Memory B cell (primary cell): ENCODE measurements around the gene DAP.
"Not testable (repeated sequence)": the region's sequence is repeated elsewhere in the genome, so short reads cannot be mapped to it uniquely, and the experiment has no call there.

ENCODE experiments used
- ATAC-seq: fragments of 150-1000 bp; cut with Tn5 transposase; 2 replicates; pipeline ENCODE4 v1.10.0; 2021; ENCODE audit warnings: low read depth, mild to moderate bottlenecking, moderate library complexity
- DNase-seq, 2 donors: peaks; one replicate each; pipeline ENCODE4 v3.0.0; 2022; ENCODE audit warnings: low spot score in 2 of 2
- H3K27ac Mint-ChIP-seq: one replicate; pipeline ENCODE4 v1.8.0; 2022; ENCODE audit warnings: mild to moderate bottlenecking, moderate library complexity, mixed read lengths
- H3K27me3 Mint-ChIP-seq: one replicate; pipeline ENCODE4 v1.8.0; 2022; ENCODE audit warnings: mixed read lengths
- H3K36me3 Mint-ChIP-seq: one replicate; pipeline ENCODE4 v1.8.0; 2022; ENCODE audit warnings: mild to moderate bottlenecking, mixed read lengths
- H3K4me1 Mint-ChIP-seq: one replicate; pipeline ENCODE4 v1.8.0; 2022; ENCODE audit warnings: mixed read lengths
- H3K4me3 Mint-ChIP-seq: one replicate; pipeline ENCODE4 v1.8.0; 2022; ENCODE audit warnings: mild to moderate bottlenecking, moderate library complexity, mixed read lengths
- H3K9me3 Mint-ChIP-seq: one replicate; pipeline ENCODE4 v1.8.0; 2022; ENCODE audit warnings: mixed read lengths

Gene DAP

DNA sequence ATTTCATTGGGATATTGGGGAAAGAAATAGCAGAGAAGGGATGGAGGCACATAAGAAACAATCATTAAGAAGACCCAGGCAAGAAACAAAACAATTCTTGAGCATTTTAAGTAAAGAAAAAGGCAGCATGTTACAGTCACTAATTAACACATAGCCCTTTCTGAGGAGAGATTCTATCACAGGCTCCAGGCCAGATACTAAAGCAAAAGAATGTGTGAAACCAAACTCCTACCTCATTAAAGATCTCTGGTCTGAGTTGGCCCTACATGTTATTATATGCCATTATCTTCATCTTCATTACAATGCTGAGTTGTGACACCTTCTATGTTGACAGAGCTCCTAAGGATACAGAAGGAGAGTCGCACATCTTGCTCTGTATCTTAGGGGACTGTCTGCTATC lies 37.5 kb downstream of the DAP start:
- H3K9me3 Mint-ChIP-seq = no peaks in the 10 kb centered on the region
- H3K36me3 Mint-ChIP-seq = peaks cover 22% of the 10 kb centered on the region
- DNase-seq (no peak), ATAC-seq (no peak)
- peaks cover 26% of the 10 kb centered on the region for H3K4me1 Mint-ChIP-seq
- no peak overlapping the region for H3K4me3 Mint-ChIP-seq
- H3K27me3 Mint-ChIP-seq = no peaks in the 10 kb centered on the region
- no peak overlapping the region for H3K27ac Mint-ChIP-seq

DNA sequence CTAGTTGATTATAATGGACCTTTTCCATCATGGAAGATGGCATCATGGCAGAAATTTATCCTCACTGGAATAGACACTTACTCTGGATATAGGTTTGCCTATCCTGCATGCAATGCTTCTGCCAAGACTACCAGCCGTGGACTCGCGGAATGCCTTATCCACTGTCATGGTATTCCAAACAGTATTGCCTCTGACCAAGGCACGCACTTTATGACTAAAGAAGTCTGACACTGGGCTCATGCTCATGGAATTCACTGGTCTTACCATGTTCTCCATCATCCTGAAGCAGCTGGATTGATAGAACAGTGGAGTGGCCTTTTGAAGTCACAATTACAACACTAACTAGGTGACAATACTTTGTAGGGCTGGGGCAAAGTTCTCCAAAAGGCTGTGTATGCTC lies 40.3 kb downstream of the DAP start:
- not testable (repeated sequence) for H3K4me3 Mint-ChIP-seq, ATAC-seq, H3K9me3 Mint-ChIP-seq, H3K27me3 Mint-ChIP-seq, H3K27ac Mint-ChIP-seq, H3K4me1 Mint-ChIP-seq, DNase-seq
- peaks cover 29% of the 10 kb centered on the region for H3K36me3 Mint-ChIP-seq

DNA sequence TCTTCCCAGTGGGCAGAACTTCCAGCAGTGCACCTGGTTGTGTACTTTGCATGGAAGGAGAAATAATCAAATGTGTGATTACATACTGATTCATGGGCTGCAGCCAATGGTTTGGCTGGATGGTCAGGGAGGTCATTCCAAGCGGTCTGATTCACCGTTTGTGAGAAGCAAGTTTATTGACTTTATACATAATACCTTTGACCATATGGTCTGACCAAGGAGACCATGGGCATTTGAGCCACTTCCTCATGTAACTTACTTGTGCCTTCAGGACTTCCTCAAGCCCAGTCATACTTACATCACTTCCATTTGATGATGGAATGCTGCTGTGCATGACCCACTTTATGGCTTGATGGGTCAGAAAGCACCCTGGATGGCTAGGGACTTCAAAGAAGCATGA lies 41.1 kb downstream of the DAP start:
- H3K27me3 Mint-ChIP-seq = no peaks in the 10 kb centered on the region
- ATAC-seq (no peak), DNase-seq (no peak)
- no peaks in the 10 kb centered on the region for H3K9me3 Mint-ChIP-seq
- H3K4me3 Mint-ChIP-seq = no peak overlapping the region
- peaks cover 29% of the 10 kb centered on the region for H3K36me3 Mint-ChIP-seq
- peaks cover 9% of the 10 kb centered on the region for H3K4me1 Mint-ChIP-seq
- no peak overlapping the region for H3K27ac Mint-ChIP-seq

DNA sequence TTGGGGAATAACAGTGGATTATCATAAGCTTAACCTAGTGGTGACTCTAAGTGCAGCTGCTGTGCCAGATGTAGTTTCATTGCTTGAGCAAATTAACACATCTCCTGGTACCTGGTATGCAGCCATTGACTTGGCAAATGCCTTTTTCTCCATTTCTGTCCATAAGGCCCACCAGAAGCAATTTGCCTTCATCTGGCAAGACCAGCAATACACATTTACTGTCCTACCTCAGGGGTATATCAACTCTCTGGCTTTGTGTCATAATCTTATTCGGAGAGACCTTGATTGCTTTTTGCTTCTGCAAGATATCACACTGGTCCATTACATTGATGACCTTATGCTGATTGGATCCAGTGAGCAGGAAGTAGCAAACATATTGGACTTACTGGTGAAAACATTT lies 42.4 kb downstream of the DAP start:
- H3K4me3 Mint-ChIP-seq, ATAC-seq, H3K9me3 Mint-ChIP-seq, H3K27ac Mint-ChIP-seq, DNase-seq, H3K27me3 Mint-ChIP-seq: not testable (repeated sequence)
- peaks cover 32% of the 10 kb centered on the region for H3K36me3 Mint-ChIP-seq
- H3K4me1 Mint-ChIP-seq = peaks cover 11% of the 10 kb centered on the region

DNA sequence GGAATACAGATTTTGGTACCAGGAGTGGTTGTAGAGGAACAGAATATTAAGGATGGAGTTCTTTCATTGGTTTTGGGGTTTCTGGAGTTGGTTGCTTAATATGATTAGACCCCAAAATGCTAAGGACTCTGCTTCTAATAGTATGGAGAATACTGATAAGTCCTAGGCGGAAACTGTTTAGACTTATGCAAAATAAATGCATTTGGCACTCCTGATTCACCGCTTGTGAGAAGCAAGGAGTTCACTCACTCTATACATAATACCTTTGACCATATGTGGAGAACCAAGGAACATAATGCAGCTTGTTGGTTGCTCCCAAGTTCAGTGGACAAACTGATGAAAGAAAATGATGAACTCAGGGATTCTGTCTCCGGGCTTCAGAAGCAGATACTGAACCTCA lies 44.2 kb downstream of the DAP start:
- not testable (repeated sequence) for H3K4me3 Mint-ChIP-seq, H3K9me3 Mint-ChIP-seq, DNase-seq, H3K27me3 Mint-ChIP-seq, ATAC-seq, H3K27ac Mint-ChIP-seq, H3K4me1 Mint-ChIP-seq
- H3K36me3 Mint-ChIP-seq = peaks cover 30% of the 10 kb centered on the region

DNA sequence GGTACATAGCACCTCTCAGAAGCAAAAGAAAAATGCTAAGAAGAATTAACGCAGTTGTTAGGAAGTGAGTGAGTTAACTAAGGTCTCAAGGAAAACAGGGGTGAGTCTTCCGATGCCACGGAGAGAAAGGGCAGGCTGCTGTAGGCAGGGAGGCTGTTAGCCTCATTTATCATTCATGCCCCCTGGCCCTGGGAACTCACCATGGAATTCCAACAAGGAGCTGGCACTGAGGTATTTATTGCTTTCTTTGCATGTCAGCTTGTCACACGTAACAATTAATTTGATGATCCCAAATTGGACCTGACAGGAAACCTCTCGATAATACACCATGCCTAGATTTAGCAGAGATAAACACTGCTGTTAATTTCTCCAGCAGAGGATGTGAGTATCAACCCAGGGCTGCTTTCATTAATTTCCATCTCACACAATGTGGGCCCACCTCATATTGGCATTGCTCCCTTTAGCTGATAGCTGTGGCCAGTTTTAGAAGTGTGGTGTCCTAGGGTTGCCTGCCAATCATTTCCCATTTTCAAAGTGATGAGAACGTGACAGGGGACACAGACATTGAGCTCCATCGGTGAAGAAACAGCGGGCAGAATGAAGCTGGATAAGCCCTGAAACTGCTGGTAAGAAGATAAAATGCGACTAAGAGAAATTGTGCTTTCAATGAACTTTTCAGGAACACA lies 45.3 kb downstream of the DAP start:
- no peak for DNase-seq
- H3K9me3 Mint-ChIP-seq = no peaks in the 10 kb centered on the region
- peaks cover 30% of the 10 kb centered on the region for H3K36me3 Mint-ChIP-seq
- H3K4me3 Mint-ChIP-seq = no peak overlapping the region
- no peak for ATAC-seq
- no peak overlapping the region for H3K27ac Mint-ChIP-seq
- H3K27me3 Mint-ChIP-seq = no peaks in the 10 kb centered on the region
- peaks cover 6% of the 10 kb centered on the region for H3K4me1 Mint-ChIP-seq

DNA sequence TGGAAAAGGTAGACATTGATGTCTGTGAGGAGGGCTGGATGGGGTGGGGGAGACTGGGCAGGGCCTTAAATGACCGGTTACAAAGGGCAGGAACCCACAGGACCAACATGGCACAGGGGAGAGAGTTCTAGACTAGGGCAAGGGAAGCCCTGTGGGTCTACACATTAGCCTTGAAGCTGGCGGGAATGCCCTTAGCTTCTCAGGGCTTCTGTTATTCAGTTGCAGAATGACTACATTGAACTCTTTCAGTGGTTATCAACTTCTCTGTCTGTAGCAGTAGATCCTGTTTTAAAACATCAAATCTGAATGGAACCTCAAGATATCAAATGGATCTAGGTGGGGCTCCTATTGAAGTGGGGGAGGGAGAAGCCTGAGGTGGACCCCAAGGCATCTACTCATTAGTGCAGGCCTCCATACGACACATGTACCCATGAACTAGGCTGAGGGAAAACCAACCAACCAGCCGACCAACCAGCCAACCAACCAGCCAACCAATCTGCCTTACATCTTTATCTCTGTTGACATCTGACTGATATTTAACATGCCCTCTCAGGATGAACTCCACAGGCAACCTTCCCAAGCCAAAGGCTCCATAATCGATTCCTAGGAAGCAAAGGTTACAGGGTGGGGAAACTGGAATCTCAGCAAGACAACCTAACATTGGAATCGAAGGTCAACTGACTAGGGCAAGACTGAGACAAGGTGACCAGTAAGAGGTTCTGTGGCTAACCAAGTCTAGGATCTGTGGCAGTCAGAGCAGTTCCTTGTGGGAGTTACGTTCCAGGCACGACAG lies 48.3 kb downstream of the DAP start:
- Mint-ChIP-seq H3K4me3 (no peak overlapping the region), H3K9me3 (no peaks in the 10 kb centered on the region), H3K36me3 (peaks cover 34% of the 10 kb centered on the region), H3K4me1 (peaks cover 13% of the 10 kb centered on the region), H3K27ac (peak overlapping the region; percentile 33), H3K27me3 (no peaks in the 10 kb centered on the region)
- ATAC-seq (no peak), DNase-seq (no peak)

DNA sequence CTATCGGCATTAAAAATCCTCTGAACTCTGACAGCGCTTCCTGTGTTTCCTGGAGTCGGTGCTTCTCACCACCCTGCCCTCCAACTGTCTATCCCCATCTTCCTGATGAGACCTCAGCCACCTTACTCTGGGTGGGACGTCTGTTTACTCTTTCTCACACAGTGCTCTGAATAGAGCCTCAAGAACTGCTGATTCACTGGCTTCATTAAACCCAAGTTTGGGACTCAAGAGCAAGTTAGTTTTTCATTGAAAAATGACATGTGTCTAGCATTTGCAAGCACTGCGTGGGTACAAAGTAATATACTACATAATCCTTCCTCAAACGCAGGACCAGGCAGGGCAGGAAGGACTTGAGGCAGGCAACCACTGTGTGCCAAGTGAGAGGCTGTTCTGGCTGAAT lies 49.5 kb downstream of the DAP start:
- peaks cover 30% of the 10 kb centered on the region for H3K36me3 Mint-ChIP-seq
- no peaks in the 10 kb centered on the region for H3K9me3 Mint-ChIP-seq
- H3K4me3 Mint-ChIP-seq = no peak overlapping the region
- no peak for DNase-seq
- ATAC-seq = no peak
- H3K27ac Mint-ChIP-seq = peak overlapping the region; percentile 33
- no peaks in the 10 kb centered on the region for H3K27me3 Mint-ChIP-seq
- peaks cover 21% of the 10 kb centered on the region for H3K4me1 Mint-ChIP-seq

DNA sequence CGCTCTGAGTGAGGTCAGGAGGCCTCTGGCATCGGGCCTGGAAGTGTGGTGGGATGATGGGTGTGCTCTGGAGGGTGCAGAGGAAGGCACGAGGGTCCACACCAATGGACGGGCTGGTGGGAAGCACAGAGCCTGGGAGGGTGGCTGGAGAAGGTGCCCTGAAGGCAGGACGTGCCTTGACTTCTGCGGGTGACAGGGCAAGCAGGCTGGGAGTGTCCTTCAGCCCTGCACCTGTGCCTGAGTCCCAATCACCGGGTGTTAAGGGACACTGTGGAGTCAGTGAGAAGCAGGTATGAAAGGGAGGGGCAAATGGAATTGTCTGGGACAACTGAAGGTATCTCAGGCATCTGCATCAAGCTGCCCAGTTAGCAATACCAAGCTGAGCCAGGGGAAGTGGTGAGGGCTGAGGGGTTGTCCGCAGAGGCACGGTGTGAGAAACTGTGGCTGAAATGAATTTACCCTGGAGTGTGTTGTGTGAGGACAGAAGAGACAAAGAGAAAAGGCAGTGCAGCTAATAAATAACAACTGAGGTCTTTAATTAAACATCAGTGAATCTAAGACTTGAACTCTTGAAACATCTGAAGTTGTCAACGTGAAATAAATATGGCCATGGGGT lies 50.4 kb downstream of the DAP start:
- H3K27me3 Mint-ChIP-seq = no peaks in the 10 kb centered on the region
- H3K9me3 Mint-ChIP-seq = no peaks in the 10 kb centered on the region
- no peak for ATAC-seq
- no peak overlapping the region for H3K4me3 Mint-ChIP-seq
- peaks cover 27% of the 10 kb centered on the region for H3K36me3 Mint-ChIP-seq
- no peak for DNase-seq
- no peak overlapping the region for H3K27ac Mint-ChIP-seq
- H3K4me1 Mint-ChIP-seq = peaks cover 24% of the 10 kb centered on the region

DNA sequence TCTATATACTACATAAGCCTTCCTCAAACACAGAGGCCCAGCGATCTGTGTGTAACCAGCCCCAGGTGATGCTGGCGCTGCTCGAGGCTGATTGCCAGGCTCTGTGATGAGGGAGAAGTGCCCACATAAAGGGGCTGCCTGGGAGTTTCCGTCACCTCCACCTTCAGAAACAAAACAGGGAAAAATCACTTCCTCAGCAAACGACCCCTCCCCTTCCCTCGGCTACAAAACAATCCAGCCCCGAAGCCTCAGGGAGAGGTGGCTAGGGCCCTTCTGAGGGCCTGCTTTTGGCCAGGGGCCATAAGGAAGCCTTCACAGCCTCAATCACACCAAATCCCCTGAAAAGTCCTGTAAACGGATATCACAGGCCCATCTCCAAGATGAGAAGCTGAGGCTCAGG lies 51.1 kb downstream of the DAP start:
- Mint-ChIP-seq H3K36me3 (peaks cover 25% of the 10 kb centered on the region), H3K9me3 (no peaks in the 10 kb centered on the region), H3K27me3 (no peaks in the 10 kb centered on the region), H3K4me1 (peaks cover 30% of the 10 kb centered on the region), H3K27ac (no peak overlapping the region), H3K4me3 (no peak overlapping the region)
- DNase-seq (no peak), ATAC-seq (no peak)

DNA sequence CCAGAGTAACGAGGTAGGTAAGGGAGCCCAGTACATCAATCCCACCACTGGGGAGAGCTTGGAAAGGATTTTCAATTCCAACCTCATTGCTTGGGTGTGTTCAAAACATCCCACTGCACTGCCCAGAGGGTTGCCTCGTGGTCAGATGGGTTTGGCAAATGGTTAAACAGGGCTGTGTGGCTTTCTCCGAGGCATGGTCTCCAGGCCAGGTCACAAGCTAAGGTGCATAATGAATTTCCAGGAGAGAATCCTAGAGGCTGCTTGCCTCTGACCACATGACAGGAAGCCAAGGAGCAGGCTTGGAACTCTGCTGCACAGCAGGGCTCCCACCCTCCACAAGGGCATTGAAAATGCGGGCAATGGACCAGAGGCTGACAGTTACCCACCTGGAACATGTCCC lies 51.6 kb downstream of the DAP start:
- Mint-ChIP-seq H3K27me3 (no peaks in the 10 kb centered on the region), H3K4me3 (no peak overlapping the region)

DNA sequence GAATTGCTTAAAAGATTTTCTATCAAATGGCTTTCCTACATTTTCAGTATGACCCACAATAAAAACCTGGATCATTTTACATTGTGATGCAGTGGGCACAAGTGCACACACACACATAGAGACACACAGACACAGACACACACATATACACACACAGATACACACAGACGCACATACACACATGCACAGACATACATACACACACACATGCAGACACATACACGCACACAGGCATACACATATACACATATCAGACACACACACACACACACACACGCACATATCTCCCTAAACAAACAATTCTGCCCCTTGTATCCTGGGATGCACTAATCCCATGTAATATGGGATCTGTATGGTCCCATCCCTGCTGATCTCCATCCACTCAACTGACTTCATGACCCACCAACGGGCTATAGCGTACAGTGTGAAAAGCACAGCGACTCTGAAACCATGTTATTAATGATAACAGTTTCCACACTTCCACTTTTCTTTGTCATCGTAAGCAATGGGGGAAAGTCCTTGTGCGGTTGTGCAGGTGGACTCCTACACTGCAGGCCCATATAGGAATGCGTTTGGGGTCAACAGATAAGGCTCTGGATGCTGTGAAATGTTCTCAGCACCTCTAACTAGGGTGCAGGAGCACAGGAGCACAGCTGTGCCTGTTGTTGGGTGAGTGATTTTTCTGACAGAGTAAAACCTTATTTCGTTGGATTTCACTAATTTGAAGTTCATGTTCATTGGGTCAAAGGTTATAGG lies 52.7 kb downstream of the DAP start:
- H3K27me3 Mint-ChIP-seq = no peaks in the 10 kb centered on the region
- ATAC-seq (no peak), DNase-seq (no peak)
- H3K27ac Mint-ChIP-seq = no peak overlapping the region
- no peaks in the 10 kb centered on the region for H3K9me3 Mint-ChIP-seq
- H3K4me3 Mint-ChIP-seq = no peak overlapping the region
- peaks cover 34% of the 10 kb centered on the region for H3K4me1 Mint-ChIP-seq
- peaks cover 22% of the 10 kb centered on the region for H3K36me3 Mint-ChIP-seq

More for the DNA sequence above, 51.6 kb downstream of the DAP start:
- ATAC-seq = no peak
- DNase-seq = no peak
- peaks cover 32% of the 10 kb centered on the region for H3K4me1 Mint-ChIP-seq
- H3K27ac Mint-ChIP-seq = no peak overlapping the region
- peaks cover 22% of the 10 kb centered on the region for H3K36me3 Mint-ChIP-seq
- no peaks in the 10 kb centered on the region for H3K9me3 Mint-ChIP-seq

DNA sequence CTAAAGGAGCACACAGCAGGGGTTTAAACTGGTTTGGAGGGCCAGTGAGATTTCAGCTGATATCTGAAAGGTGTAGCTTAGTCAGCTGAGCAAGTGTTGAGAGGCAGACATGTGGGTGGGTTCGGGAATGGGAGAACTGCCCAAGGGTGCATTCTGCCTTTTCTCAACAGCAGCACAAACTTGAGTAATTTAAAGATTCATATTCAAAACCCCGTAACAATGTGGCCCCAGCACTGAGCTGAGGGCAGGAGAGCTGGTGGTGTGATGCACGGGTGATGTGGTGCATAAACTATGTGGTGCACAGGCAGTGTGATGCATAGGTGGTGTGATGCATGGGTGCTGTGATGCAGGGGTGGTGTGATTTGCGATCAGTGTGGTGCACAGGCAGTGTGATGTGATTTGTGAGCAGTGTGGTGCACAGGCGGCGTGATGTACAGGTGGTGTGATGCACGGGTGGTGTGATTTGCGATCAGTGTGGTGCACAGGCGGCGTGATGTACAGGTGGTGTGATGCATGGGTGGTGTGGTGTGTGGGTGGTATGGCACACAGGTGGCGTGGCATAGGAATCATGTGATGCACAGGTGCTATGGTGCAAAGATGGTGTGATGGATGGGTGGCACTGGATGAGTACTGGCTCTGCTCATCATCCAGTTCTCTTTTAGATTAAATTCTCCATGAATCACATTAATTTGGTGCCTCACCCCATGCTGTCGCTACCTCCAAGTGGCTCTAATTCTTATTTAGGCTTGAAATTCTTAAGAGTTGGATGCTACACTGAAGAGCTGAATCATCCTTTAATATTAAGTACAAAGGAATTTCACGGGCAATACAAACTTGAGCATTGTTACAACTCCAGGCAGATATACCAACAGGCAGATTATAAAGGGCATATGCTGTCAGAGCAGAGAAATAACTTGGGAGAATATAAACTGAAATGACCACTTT lies 53.6 kb downstream of the DAP start:
- ATAC-seq (no peak), DNase-seq (no peak)
- peaks cover 35% of the 10 kb centered on the region for H3K4me1 Mint-ChIP-seq
- no peak overlapping the region for H3K27ac Mint-ChIP-seq
- H3K9me3 Mint-ChIP-seq = no peaks in the 10 kb centered on the region
- no peak overlapping the region for H3K4me3 Mint-ChIP-seq
- H3K27me3 Mint-ChIP-seq = no peaks in the 10 kb centered on the region
- H3K36me3 Mint-ChIP-seq = peaks cover 22% of the 10 kb centered on the region
